ENCODE results near the gene HIRIP3. TPM values are rescaled to one million over a fixed set of nuclear protein-coding genes. Genes with fewer than 3 reads are reported as not detected.

HIRIP3 gene
- total RNA-seq, 1 experiment from 2014 or later = 27.3 TPM

GRCh38 chr16:30009990-30010843, 14.8 kb upstream of the HIRIP3 start:
- no peak overlapping the region for H2AFZ ChIP-seq
- ChIA-PET CTCF (interaction anchor here (0.5 to 0.6 kb wide), 2 partner anchors 9 to 102 kb away, joined by 4 to 10 read pairs; no protein-coding TSS in a partner anchor), POLR2A (ENCODE audit: unreplicated experiment) (no interaction called here)
- no peaks in the 10 kb centered on the region for H3K9me2 ChIP-seq (ENCODE audit: insufficient read depth)
- intact Hi-C loops (cut with micrococcal nuclease; ENCODE audit: unreplicated experiment) = no loop called here
- H3K4me1 ChIP-seq (replicated peaks; ENCODE audit: insufficient read depth) = no peaks in the 10 kb centered on the region
- 0 out of 2 replicates have a peak, but pooled peaks have one; percentile 66 for TF ChIP-seq EZH2 (IDR thresholded peaks at IDR 0.05; ENCODE audit: low read depth)
- TF ChIP-seq CTCF (conservative IDR thresholded peaks at IDR 0.05) = no peak
- H3K79me2 ChIP-seq (ENCODE audit: low read depth) = no peaks in the 10 kb centered on the region
- DNase-seq = no peak
- peak overlapping the region; percentile 79 for H3K4me2 ChIP-seq
- no peaks in the 10 kb centered on the region for H3K9me3 ChIP-seq (ENCODE audit: insufficient read depth, low read depth)
- H3K27ac ChIP-seq = no peak overlapping the region
- no TSS peak for BruUV-seq (replicated peaks)
- peaks cover 16% of the 10 kb centered on the region for H3K27me3 ChIP-seq (ENCODE audit: insufficient read depth, low read depth)
- H4K20me1 ChIP-seq (ENCODE audit: insufficient read depth) = peaks cover 3% of the 10 kb centered on the region; the same call in 1 of the 2 replicates
- no peaks in the 10 kb centered on the region for H3K36me3 ChIP-seq (ENCODE audit: low read depth)
- peak overlapping the region; percentile 56; the same call in 1 of the 2 replicates for H3K4me3 ChIP-seq
- peaks cover 7% of the 10 kb centered on the region for H3F3A ChIP-seq (ENCODE audit: insufficient read depth, low read depth)

DNA sequence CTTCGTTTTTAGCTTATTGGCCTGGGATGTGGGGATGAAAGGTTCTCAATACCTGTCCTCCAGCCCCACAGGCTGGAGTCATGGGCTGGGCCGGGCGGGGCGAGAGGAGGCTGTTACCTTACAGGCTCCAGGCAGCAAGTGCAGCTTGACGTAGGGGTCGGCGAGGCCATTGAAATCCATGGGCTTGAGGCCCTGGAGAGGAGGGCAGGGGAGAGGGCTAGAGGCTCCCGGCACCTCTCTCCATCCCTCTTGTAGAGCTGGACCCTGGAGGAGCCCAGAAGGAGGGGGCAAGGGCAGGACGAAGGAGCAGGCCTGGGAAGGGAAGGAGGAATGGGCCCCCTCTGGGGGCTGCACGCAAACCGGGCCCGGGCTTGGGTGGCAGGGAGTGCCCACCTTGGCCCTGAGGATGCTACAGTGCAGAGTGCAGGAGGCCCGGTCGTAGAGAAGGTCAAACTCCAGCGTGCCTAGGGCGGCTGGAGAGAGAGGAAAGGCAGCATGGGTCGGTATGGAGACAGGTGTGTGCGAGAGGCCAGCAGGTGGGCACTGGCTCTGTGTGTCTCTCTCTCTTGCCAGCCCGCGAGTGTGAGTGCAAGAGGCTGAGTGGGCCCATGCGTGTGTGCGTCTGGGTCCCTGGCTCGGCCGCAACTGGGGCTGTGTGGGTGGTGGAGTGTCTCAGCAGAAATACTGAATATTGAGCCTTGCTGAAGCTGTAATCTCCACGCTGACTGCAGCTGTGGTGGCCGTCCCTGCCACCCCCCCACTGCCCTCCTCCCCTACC, 13.9 kb upstream of the HIRIP3 start:
- ChIA-PET CTCF (no interaction called here), POLR2A (ENCODE audit: unreplicated experiment) (no interaction called here)
- Histone ChIP-seq H4K20me1 (ENCODE audit: insufficient read depth) (peaks cover 3% of the 10 kb centered on the region; the same call in 1 of the 2 replicates), H3K27me3 (ENCODE audit: insufficient read depth, low read depth) (peaks cover 16% of the 10 kb centered on the region), H2AFZ (no peak overlapping the region), H3K36me3 (ENCODE audit: low read depth) (no peaks in the 10 kb centered on the region), H3K27ac (no peak overlapping the region), H3K4me1 (replicated peaks; ENCODE audit: insufficient read depth) (no peaks in the 10 kb centered on the region), H3K4me2 (no peak overlapping the region), H3K79me2 (ENCODE audit: low read depth) (no peaks in the 10 kb centered on the region), H3K4me3 (no peak overlapping the region), H3K9me3 (ENCODE audit: insufficient read depth, low read depth) (no peaks in the 10 kb centered on the region), H3K9me2 (ENCODE audit: insufficient read depth) (no peaks in the 10 kb centered on the region), H3F3A (ENCODE audit: insufficient read depth, low read depth) (peaks cover 7% of the 10 kb centered on the region)
- no TSS peak for BruUV-seq (replicated peaks)
- intact Hi-C loops (cut with micrococcal nuclease; ENCODE audit: unreplicated experiment) = no loop called here
- TF ChIP-seq EZH2 (IDR thresholded peaks at IDR 0.05; ENCODE audit: low read depth) (no peak), CTCF (conservative IDR thresholded peaks at IDR 0.05) (no peak)
- DNase-seq = no peak

GRCh38 chr16:30007378-30007895, 12.0 kb upstream of the HIRIP3 start:
- no peaks in the 10 kb centered on the region for H3K79me2 ChIP-seq (ENCODE audit: low read depth)
- DNase-seq = no peak
- no peaks in the 10 kb centered on the region for H3K9me3 ChIP-seq (ENCODE audit: insufficient read depth, low read depth)
- no TSS peak for BruUV-seq (replicated peaks)
- H4K20me1 ChIP-seq (ENCODE audit: insufficient read depth) = peaks cover 3% of the 10 kb centered on the region; the same call in 1 of the 2 replicates
- POLR2A ChIA-PET (ENCODE audit: unreplicated experiment) = no interaction called here
- H3K4me1 ChIP-seq (replicated peaks; ENCODE audit: insufficient read depth) = no peaks in the 10 kb centered on the region
- no peak overlapping the region for H3K4me3 ChIP-seq
- CTCF ChIA-PET = no interaction called here
- H3F3A ChIP-seq (ENCODE audit: insufficient read depth, low read depth) = peaks cover 7% of the 10 kb centered on the region
- no peak overlapping the region for H3K4me2 ChIP-seq
- peaks cover 16% of the 10 kb centered on the region for H3K27me3 ChIP-seq (ENCODE audit: insufficient read depth, low read depth)
- H3K27ac ChIP-seq = no peak overlapping the region
- no peak overlapping the region for H2AFZ ChIP-seq
- TF ChIP-seq EZH2 (IDR thresholded peaks at IDR 0.05; ENCODE audit: low read depth) (no peak), CTCF (conservative IDR thresholded peaks at IDR 0.05) (no peak)
- H3K36me3 ChIP-seq (ENCODE audit: low read depth) = no peaks in the 10 kb centered on the region
- intact Hi-C loops (cut with micrococcal nuclease; ENCODE audit: unreplicated experiment) = no loop called here
- no peaks in the 10 kb centered on the region for H3K9me2 ChIP-seq (ENCODE audit: insufficient read depth)

All from PC-9 (cell line).